A549 (cell line): ENCODE results near the gene LGI2.

Experiments
- CBX2 ChIP-seq: fragments of 200-600 bp; sonication (generic); IDR thresholded peaks from 2 replicates; pipeline ENCODE4 v1.6.1; 2016; ENCODE audit warnings: low read depth, mild to moderate bottlenecking, borderline replicate concordance
- CTCF ChIP-seq: fragments of >200 bp; sonication (Bioruptor Twin); formaldehyde crosslinking; IDR thresholded peaks from 3 replicates; pipeline ENCODE4 v1.5.1; 2016
- ESRRA ChIP-seq: fragments of 150-350 bp; IDR thresholded peaks from 2 replicates; pipeline ENCODE4 v1.6.1; 2014; ENCODE audit warnings: mild to moderate bottlenecking, low read length, borderline replicate concordance
- FOSL2 ChIP-seq, 2 experiments: fragments of 450-650 bp in 1 of 2; fragments of >200 bp in 1 of 2; sonication (Bioruptor Twin) in 1 of 2; formaldehyde crosslinking; IDR thresholded peaks; 2 replicates each; pipeline versions ENCODE4 v1.5.0 to v1.6.1; 2016 to 2020; ENCODE audit warnings: mild to moderate bottlenecking in 1 of 2, moderate library complexity in 1 of 2
- NR3C1 ChIP-seq: fragments of >200 bp; sonication (Bioruptor Twin); formaldehyde crosslinking; IDR thresholded peaks from 3 replicates; pipeline ENCODE4 v1.6.1; 2017
- PBX3 ChIP-seq: IDR thresholded peaks from 2 replicates; pipeline ENCODE4 v1.6.1; 2012
- PHF8 ChIP-seq: fragments of 200-600 bp; sonication (generic); IDR thresholded peaks from 2 replicates; pipeline ENCODE4 v1.6.1; 2016; ENCODE audit warnings: low read depth, mild to moderate bottlenecking, antibody characterized with exemption, moderate library complexity, borderline replicate concordance
- POLR2A ChIP-seq: IDR thresholded peaks from 2 replicates; pipeline ENCODE4 v1.6.1; 2012; ENCODE audit warnings: mild to moderate bottlenecking, low read length
- RAD21 ChIP-seq, 2 experiments: fragments of >200 bp in 1 of 2; sonication (Bioruptor Twin) in 1 of 2; formaldehyde crosslinking in 1 of 2; IDR thresholded peaks in 1 of 2; conservative IDR thresholded peaks in 1 of 2; 2 replicates in 1 of 2; 3 replicates in 1 of 2; pipeline ENCODE4 v1.6.1; 2012 to 2018; ENCODE audit warnings: inconsistent platforms in 1 of 2
- REST ChIP-seq: fragments of 200-600 bp; sonication (generic); IDR thresholded peaks from 2 replicates; pipeline ENCODE4 v1.6.1; 2016; ENCODE audit warnings: antibody characterized with exemption, mild to moderate bottlenecking, moderate library complexity
- SREBF2 ChIP-seq: fragments of 450-650 bp; IDR thresholded peaks from 2 replicates; pipeline ENCODE4 v1.6.1; 2014; ENCODE audit warnings: mild to moderate bottlenecking, moderate library complexity
- TFCP2L1 ChIP-seq: fragments of 250-450 bp; sonication (Bioruptor Pico); IDR thresholded peaks from 2 replicates; pipeline ENCODE4 v1.5.0; 2021; ENCODE audit warnings: mild to moderate bottlenecking
- USF2 ChIP-seq: fragments of 450-650 bp; IDR thresholded peaks from 2 replicates; pipeline ENCODE4 v1.6.1; 2014; ENCODE audit warnings: antibody characterized with exemption

- TF ChIP-seq NR3C1 = no peak
- TF ChIP-seq POLR2A = no peak
- no peak for TF ChIP-seq CBX2
- TF ChIP-seq CTCF = no peak
- no peak for TF ChIP-seq PBX3
- TF ChIP-seq FOSL2 (IDR thresholded peaks at IDR 0.05) = no peak
- no peak for TF ChIP-seq FOSL2 (CRISPR knock-in tag; IDR thresholded peaks at IDR 0.05)
- TF ChIP-seq TFCP2L1 (CRISPR knock-in tag) = no peak
- TF ChIP-seq ESRRA = no peak
- TF ChIP-seq RAD21 (conservative IDR thresholded peaks at IDR 0.05 in 1 of 2, IDR thresholded peaks at IDR 0.05 in 1 of 2) = no peak
- TF ChIP-seq SREBF2 = no peak
- TF ChIP-seq REST = no peak
- TF ChIP-seq USF2 = no peak
- no peak for TF ChIP-seq PHF8
Observed at GRCh38 chr4:25068386-25068785, 37.6 kb upstream of the LGI2 start.
